Astrocyte (in vitro differentiated cells and primary cell): ENCODE data around the gene DGKQ. TPM values are rescaled to one million over a fixed set of nuclear protein-coding genes. Genes with fewer than 3 reads are reported as not detected.

Experiments used
- DNase-seq: peaks from one replicate; pipeline ENCODE4 v3.0.0-alpha.2; 2010; ENCODE audit warnings: low read depth
- FAIRE-seq: peaks from 2 replicates; lab custom pipeline; 2011; peaks lifted over from hg19 to GRCh38; lab: Jason Lieb, UNC
- H2AFZ ChIP-seq: 2 replicates; pipeline ENCODE4 v1.6.0; 2012; ENCODE audit warnings: low read depth, low read length, inconsistent platforms
- H3K27ac ChIP-seq: 2 replicates; pipeline ENCODE4 v1.5.1; 2011; ENCODE audit warnings: low read depth, low read length, inconsistent platforms
- H3K27me3 ChIP-seq: 2 replicates; pipeline ENCODE4 v1.6.0; 2011; ENCODE audit warnings: low read length, inconsistent platforms; ENCODE audit not compliant: insufficient read depth
- H3K36me3 ChIP-seq: 2 replicates; pipeline ENCODE4 v1.5.1; 2011; ENCODE audit warnings: low read length, inconsistent platforms; ENCODE audit not compliant: insufficient read depth
- H3K4me1 ChIP-seq: 2 replicates; pipeline ENCODE4 v1.5.1; 2011; ENCODE audit warnings: low read length, inconsistent platforms; ENCODE audit not compliant: insufficient read depth
- H3K4me2 ChIP-seq: 2 replicates; pipeline ENCODE4 v1.6.0; 2012; ENCODE audit warnings: low read length, inconsistent platforms
- H3K4me3 ChIP-seq: 2 replicates; pipeline ENCODE4 v1.5.1; 2011; ENCODE audit warnings: low read depth, mild to moderate bottlenecking, low read length, inconsistent platforms; ENCODE audit not compliant: insufficient read depth
- H3K79me2 ChIP-seq: 2 replicates; pipeline ENCODE4 v1.6.0; 2012; ENCODE audit warnings: mild to moderate bottlenecking, low read length, inconsistent platforms; ENCODE audit not compliant: insufficient read depth
- H3K9ac ChIP-seq: 2 replicates; pipeline ENCODE4 v1.6.0; 2012; ENCODE audit warnings: mild to moderate bottlenecking, low read length, inconsistent platforms
- H3K9me3 ChIP-seq: 2 replicates; pipeline ENCODE4 v1.5.1; 2012; ENCODE audit warnings: low read depth, mild to moderate bottlenecking, low read length, inconsistent platforms; ENCODE audit not compliant: insufficient read depth
- H4K20me1 ChIP-seq: 2 replicates; pipeline ENCODE4 v1.6.0; 2012; ENCODE audit warnings: low read length, inconsistent platforms; ENCODE audit not compliant: insufficient read depth
- H3K27ac Mint-ChIP-seq: one replicate; pipeline ENCODE4 v1.8.0; 2021; ENCODE audit warnings: mild to moderate bottlenecking, mixed read lengths; ENCODE audit not compliant: unreplicated experiment
- H3K27me3 Mint-ChIP-seq: one replicate; pipeline ENCODE4 v1.8.0; 2021; ENCODE audit warnings: low read depth, mixed read lengths; ENCODE audit not compliant: unreplicated experiment
- H3K36me3 Mint-ChIP-seq: one replicate; pipeline ENCODE4 v1.8.0; 2021; ENCODE audit warnings: low read depth, mixed read lengths; ENCODE audit not compliant: unreplicated experiment
- H3K4me1 Mint-ChIP-seq: one replicate; pipeline ENCODE4 v1.8.0; 2021; ENCODE audit warnings: low read depth, mixed read lengths; ENCODE audit not compliant: unreplicated experiment
- H3K4me3 Mint-ChIP-seq: one replicate; pipeline ENCODE4 v1.8.0; 2021; ENCODE audit warnings: mild to moderate bottlenecking, moderate library complexity, mixed read lengths; ENCODE audit not compliant: unreplicated experiment
- H3K9me3 Mint-ChIP-seq: one replicate; pipeline ENCODE4 v1.8.0; 2021; ENCODE audit warnings: mild to moderate bottlenecking, mixed read lengths; ENCODE audit not compliant: unreplicated experiment
- CTCF ChIP-seq: IDR thresholded peaks from 2 replicates; pipeline ENCODE4 v1.5.1; 2011; ENCODE audit warnings: low read depth, mild to moderate bottlenecking, inconsistent platforms, low read length, moderate library complexity; ENCODE audit not compliant: insufficient read depth
- EZH2 ChIP-seq: IDR thresholded peaks from 2 replicates; pipeline ENCODE4 v1.6.1; 2012; ENCODE audit warnings: mild to moderate bottlenecking, low read length, inconsistent platforms; ENCODE audit not compliant: insufficient read depth
- total RNA-seq: library from RNA; stranded (reverse); gene quantifications from 2 replicates; pipeline ENCODE4 v1.2.1, GENCODE V29; 2021

The DGKQ gene
- total RNA-seq, 1 donor from 2014 or later, result 19.0 TPM

- Mint-ChIP-seq H3K4me3 (peak overlapping the region; percentile 52), H3K4me1 (peaks cover 2% of the 10 kb centered on the region), H3K36me3 (peaks cover 2% of the 10 kb centered on the region), H3K27ac (peak overlapping the region; percentile 44), H3K27me3 (peaks cover 8% of the 10 kb centered on the region), H3K9me3 (peaks cover 2% of the 10 kb centered on the region)
- no peak overlapping the region for H3K4me3 ChIP-seq
- peaks cover 7% of the 10 kb centered on the region for H3K27me3 ChIP-seq
- peaks cover 36% of the 10 kb centered on the region for H3K4me1 ChIP-seq
- no peaks in the 10 kb centered on the region for H3K36me3 ChIP-seq
- no peak overlapping the region for H3K9ac ChIP-seq
- H3K27ac ChIP-seq, result no peak overlapping the region
- no peak for DNase-seq
- peak overlapping the region; percentile 84 for H3K4me2 ChIP-seq
- no peak for TF ChIP-seq EZH2
- H2AFZ ChIP-seq, result no peak overlapping the region
- H4K20me1 ChIP-seq, result peaks cover 57% of the 10 kb centered on the region
- H3K9me3 ChIP-seq, result no peaks in the 10 kb centered on the region
- FAIRE-seq, result no peak
- H3K79me2 ChIP-seq, result peaks cover 51% of the 10 kb centered on the region
Observed at GRCh38 chr4:1013225-1014073, 40.1 kb upstream of the DGKQ start.

DNA sequence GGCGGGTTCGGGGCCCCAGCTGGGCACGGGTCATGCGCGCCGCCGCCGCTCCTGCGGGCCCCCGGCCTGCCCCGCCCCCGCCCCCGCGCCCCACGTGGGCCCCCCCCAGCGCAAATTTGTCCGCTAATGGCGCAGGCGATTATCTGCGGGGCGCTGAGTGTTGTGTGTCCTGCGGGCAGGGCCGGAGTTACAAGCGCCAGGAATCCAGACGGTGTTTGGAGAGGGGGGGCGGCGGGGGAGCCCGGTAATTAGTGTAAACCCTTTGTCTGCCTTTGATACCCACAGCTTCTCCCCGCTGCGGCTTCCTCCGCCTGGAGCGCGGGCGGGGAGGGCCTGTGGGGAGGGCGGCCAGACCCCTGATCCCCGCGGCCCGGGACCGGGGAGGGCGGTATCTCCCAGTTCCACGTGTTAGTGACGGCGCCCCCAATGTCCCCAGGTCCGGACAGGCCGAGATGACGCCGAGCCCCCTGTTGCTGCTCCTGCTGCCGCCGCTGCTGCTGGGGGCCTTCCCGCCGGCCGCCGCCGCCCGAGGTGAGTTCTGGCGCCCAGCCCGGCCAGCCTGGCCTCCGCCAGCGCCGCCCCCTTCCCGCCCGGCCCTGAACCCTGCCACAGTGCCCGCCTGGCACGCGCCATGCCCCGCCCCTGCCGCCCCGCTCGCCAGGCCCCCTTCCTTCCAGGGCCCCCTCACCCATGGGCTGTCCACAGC is 38.8 kb upstream of the DGKQ start:
- H3K9me3 ChIP-seq, result no peaks in the 10 kb centered on the region
- H3K27ac ChIP-seq, result no peak overlapping the region
- peaks cover 4% of the 10 kb centered on the region for H3K36me3 Mint-ChIP-seq
- peaks cover 39% of the 10 kb centered on the region for H3K79me2 ChIP-seq
- H3K4me1 ChIP-seq, result peaks cover 28% of the 10 kb centered on the region
- H3K27me3 Mint-ChIP-seq, result peaks cover 19% of the 10 kb centered on the region
- peak overlapping the region; percentile 68 for H3K4me3 Mint-ChIP-seq
- H3K4me1 Mint-ChIP-seq, result peaks cover 2% of the 10 kb centered on the region
- H3K27me3 ChIP-seq, result peaks cover 16% of the 10 kb centered on the region
- peaks cover 45% of the 10 kb centered on the region for H4K20me1 ChIP-seq
- peak overlapping the region; percentile 71 for H3K9ac ChIP-seq
- peaks cover 2% of the 10 kb centered on the region for H3K9me3 Mint-ChIP-seq
- FAIRE-seq, result no peak
- H3K27ac Mint-ChIP-seq, result no peak overlapping the region
- TF ChIP-seq EZH2 (no peak), CTCF (no peak)
- H3K4me2 ChIP-seq, result peak overlapping the region; percentile 84
- H3K4me3 ChIP-seq, result peak overlapping the region; percentile 58
- no peaks in the 10 kb centered on the region for H3K36me3 ChIP-seq
- DNase-seq, result peak; percentile 30
- peak overlapping the region; percentile 34 for H2AFZ ChIP-seq

- peaks cover 37% of the 10 kb centered on the region for H3K79me2 ChIP-seq
- FAIRE-seq (no peak), DNase-seq (no peak)
- H3K4me2 ChIP-seq, result no peak overlapping the region
- Mint-ChIP-seq H3K4me3 (no peak overlapping the region), H3K9me3 (peaks cover 5% of the 10 kb centered on the region), H3K36me3 (peaks cover 4% of the 10 kb centered on the region), H3K27ac (no peak overlapping the region), H3K4me1 (peaks cover 2% of the 10 kb centered on the region), H3K27me3 (peaks cover 24% of the 10 kb centered on the region)
- H3K9ac ChIP-seq, result no peak overlapping the region
- peaks cover 28% of the 10 kb centered on the region for H3K4me1 ChIP-seq
- H3K27ac ChIP-seq, result no peak overlapping the region
- TF ChIP-seq EZH2, result no peak
- TF ChIP-seq CTCF, result no peak
- H3K9me3 ChIP-seq, result no peaks in the 10 kb centered on the region
- H3K4me3 ChIP-seq, result no peak overlapping the region
- H3K27me3 ChIP-seq, result peaks cover 20% of the 10 kb centered on the region
- peaks cover 42% of the 10 kb centered on the region for H4K20me1 ChIP-seq
- no peak overlapping the region for H2AFZ ChIP-seq
- H3K36me3 ChIP-seq, result no peaks in the 10 kb centered on the region
Observed at GRCh38 chr4:1011666-1012033, 38.3 kb upstream of the DGKQ start.
